AG04450 (cell line): ENCODE measurements around the gene ROMO1. TPM values are rescaled to one million over a fixed set of nuclear protein-coding genes. Genes with fewer than 3 reads are reported as not detected.
"Not testable (repeated sequence)": the region's sequence is repeated elsewhere in the genome, so short reads cannot be mapped to it uniquely, and the experiment has no call there.

Source experiments
- CTCF ChIA-PET: fragments of 300-600, 350-600 bp; formaldehyde crosslinking; extraction: SDS; loops from one replicate; lab custom pipeline; 2022; ENCODE audit warnings: antibody characterized with exemption, inconsistent platforms; lab: Charles Lee
- POLR2A ChIA-PET: fragments of 350-600 bp; formaldehyde crosslinking; extraction: SDS; loops from one replicate; lab custom pipeline; 2021; ENCODE audit warnings: antibody characterized with exemption, inconsistent platforms; lab: Yijun Ruan, JAX
- DNase-seq: peaks from one replicate; pipeline ENCODE4 v3.0.0-alpha.2; 2011; ENCODE audit warnings: low read depth, low spot score
- H3K27ac ChIP-seq: one replicate; pipeline ENCODE4 v1.5.1; 2012; ENCODE audit warnings: low read depth, low read length, control low read depth
- H3K27me3 ChIP-seq: one replicate; pipeline ENCODE4 v1.6.0; 2012; ENCODE audit warnings: low read length; ENCODE audit not compliant: control insufficient read depth, insufficient read depth
- H3K4me3 ChIP-seq: 2 replicates; pipeline ENCODE4 v1.5.1; 2011; ENCODE audit warnings: mild to moderate bottlenecking, low read depth, low read length, control low read depth
- H3K9me3 ChIP-seq: 2 replicates; pipeline ENCODE4 v1.5.1; 2012; ENCODE audit warnings: low read length; ENCODE audit not compliant: control insufficient read depth, insufficient read depth
- polyA plus RNA-seq: library from polyadenylated mRNA; depleted of rRNA; stranded (reverse); fragments of >200 nt; gene quantifications from 2 replicates; pipeline ENCODE4 v1.2.3, GENCODE V29; 2011
- TF ChIP-seq, protein P1 (sequence below): IDR thresholded peaks from 2 replicates; pipeline ENCODE4 v1.5.1; 2011; ENCODE audit warnings: low read depth, low read length, control low read depth, inconsistent platforms

ROMO1 gene
- polyA plus RNA-seq, 1 experiment = 177 TPM

DNA sequence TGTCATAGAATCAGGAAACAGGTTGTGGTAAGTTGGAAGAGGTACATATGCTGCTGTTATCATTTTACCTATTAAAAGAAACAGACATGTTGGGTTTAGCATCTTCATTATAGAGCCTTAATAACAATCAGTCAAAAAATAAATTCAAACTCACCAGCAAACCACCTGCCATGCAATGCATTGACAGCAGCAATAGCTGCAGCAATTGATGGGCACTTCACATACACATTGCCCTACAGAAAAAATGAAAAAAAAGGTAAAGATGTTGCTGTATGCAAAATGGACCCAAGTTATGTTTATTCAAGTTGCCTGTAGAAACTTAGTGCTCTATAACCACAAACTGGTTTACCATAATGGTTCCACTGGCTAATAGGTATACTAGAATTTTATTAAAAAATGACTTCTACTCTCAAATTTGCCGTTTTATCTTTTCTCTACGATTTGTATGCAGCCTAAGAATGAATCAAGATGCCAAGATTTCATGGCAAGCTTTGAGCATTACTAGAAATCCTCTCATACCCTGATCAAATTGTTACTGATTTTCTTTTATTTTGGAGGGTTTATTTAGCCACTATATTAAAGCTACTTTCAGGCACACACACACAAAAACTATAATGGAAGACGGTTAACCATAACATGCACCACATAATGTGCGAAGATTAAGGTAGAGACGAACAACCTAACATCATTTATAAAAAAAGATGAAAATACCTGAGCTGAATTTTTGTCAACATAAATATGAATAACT lies 5.5 kb downstream of the ROMO1 start:
- CTCF ChIA-PET = interaction anchor here (0.6 kb wide), 1 partner anchor 265 kb away, joined by 7 read pairs; no protein-coding TSS in a partner anchor
- TF ChIP-seq, protein P1, sequence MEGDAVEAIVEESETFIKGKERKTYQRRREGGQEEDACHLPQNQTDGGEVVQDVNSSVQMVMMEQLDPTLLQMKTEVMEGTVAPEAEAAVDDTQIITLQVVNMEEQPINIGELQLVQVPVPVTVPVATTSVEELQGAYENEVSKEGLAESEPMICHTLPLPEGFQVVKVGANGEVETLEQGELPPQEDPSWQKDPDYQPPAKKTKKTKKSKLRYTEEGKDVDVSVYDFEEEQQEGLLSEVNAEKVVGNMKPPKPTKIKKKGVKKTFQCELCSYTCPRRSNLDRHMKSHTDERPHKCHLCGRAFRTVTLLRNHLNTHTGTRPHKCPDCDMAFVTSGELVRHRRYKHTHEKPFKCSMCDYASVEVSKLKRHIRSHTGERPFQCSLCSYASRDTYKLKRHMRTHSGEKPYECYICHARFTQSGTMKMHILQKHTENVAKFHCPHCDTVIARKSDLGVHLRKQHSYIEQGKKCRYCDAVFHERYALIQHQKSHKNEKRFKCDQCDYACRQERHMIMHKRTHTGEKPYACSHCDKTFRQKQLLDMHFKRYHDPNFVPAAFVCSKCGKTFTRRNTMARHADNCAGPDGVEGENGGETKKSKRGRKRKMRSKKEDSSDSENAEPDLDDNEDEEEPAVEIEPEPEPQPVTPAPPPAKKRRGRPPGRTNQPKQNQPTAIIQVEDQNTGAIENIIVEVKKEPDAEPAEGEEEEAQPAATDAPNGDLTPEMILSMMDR = no peak
- no peak for DNase-seq
- POLR2A ChIA-PET = no interaction called here
- Histone ChIP-seq H3K9me3 (no peaks in the 10 kb centered on the region), H3K27me3 (no peaks in the 10 kb centered on the region), H3K27ac (no peak overlapping the region), H3K4me3 (no peak overlapping the region)

DNA sequence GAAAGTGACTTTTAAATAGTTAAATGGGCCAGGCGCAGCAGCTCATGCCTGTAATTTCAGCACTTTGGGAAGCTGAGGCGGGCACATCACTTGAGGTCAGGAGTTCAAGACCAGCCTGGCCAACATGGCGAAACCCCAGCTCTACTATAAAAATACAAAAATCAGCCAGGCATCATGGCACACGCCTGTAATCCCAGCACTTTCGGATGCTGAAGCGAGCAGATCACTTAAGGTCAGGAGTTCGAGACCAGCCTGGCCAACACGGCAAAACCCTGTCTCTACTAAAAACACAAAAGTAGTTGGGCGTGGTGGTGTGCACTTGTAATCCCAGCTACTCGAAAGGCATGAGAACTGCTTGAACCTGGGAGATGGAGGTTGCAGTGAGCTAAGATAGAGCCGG lies 6.7 kb downstream of the ROMO1 start:
- CTCF ChIA-PET, DNase-seq, H3K4me3 ChIP-seq, H3K27me3 ChIP-seq, H3K27ac ChIP-seq, H3K9me3 ChIP-seq: not testable (repeated sequence)
- POLR2A ChIA-PET = interaction anchor here (0.6 to 0.9 kb wide), 4 partner anchors 10 to 1508 kb away, joined by 3 to 4 read pairs (median 4); no protein-coding TSS in a partner anchor

DNA sequence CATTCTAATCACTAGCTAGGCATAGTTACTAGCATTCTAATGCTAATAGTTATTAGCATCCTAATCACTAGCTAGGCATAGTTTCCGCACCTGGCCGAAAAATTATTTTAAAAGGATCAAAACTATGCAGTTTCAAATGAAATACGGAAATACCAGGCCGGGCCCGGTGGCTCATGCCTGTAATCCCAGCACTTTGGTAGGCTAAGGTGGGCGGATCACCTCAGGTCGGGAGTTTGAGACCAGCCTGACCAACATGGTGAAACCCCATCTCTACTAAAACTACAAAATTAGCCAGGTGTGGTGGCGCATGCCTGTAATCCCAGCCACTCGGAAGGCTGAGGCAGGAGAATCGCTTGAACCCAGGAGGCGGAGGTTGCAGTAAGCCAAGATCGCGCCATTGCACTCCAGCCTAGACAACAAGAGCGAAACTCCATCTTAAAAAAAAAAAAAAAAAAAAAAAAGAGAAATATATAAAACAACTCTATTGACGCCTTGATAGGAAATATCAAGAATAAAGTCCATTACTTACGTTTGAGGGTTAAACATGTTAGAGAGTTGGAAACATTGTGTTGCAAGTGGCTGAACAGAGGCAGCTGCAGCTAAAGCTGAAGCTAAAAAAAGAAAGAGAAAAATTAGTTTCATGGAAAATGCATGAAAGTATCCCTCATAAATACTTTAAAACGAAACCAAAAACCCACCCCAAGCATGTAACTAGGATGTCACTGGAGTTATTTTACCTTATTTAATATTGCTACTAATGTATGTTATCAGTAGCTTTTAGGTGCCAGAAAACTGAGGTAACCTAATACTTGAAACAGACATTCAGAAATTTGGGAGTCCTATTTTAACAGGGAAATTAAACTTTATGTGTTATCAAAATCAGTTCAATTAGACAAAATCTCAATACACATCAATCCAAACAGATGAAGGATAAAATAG lies 7.7 kb downstream of the ROMO1 start:
- POLR2A ChIA-PET = interaction anchor here (0.6 to 0.9 kb wide), 4 partner anchors 9 to 177 kb away, joined by 3 to 8 read pairs (median 4); no protein-coding TSS in a partner anchor
- DNase-seq, CTCF ChIA-PET: not testable (repeated sequence)

DNA sequence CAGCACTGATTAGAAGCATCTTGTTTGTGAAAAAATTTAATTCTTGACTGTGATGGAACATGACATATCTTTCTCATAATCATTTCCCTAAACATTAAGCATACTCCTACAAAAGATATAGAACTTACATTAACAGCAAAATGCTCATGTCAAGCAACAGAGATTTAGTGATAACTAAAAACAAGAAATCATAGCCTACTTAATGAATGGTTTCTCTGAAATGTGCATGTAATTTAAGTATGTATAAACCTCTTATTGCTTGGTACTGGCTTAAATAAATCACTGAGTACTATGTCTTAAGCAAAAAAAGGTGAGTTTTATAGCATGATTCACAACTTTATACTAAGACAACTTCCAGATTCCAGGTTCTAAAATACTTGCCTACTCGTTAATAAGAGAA lies 9.3 kb downstream of the ROMO1 start:
- H3K27ac ChIP-seq = no peak overlapping the region
- no peak for DNase-seq
- ChIA-PET CTCF (interaction anchor here (0.5 kb wide), 1 partner anchor 9 kb away, joined by 3 read pairs; the partner anchor contains the start of genes NFS1 and ROMO1), POLR2A (no interaction called here)
- no peaks in the 10 kb centered on the region for H3K27me3 ChIP-seq
- H3K9me3 ChIP-seq = no peaks in the 10 kb centered on the region
- TF ChIP-seq, protein P1 = no peak
- H3K4me3 ChIP-seq = no peak overlapping the region

More for the DNA sequence above, 7.7 kb downstream of the ROMO1 start:
- not testable (repeated sequence) for H3K27ac ChIP-seq, H3K4me3 ChIP-seq, H3K27me3 ChIP-seq, H3K9me3 ChIP-seq

DNA sequence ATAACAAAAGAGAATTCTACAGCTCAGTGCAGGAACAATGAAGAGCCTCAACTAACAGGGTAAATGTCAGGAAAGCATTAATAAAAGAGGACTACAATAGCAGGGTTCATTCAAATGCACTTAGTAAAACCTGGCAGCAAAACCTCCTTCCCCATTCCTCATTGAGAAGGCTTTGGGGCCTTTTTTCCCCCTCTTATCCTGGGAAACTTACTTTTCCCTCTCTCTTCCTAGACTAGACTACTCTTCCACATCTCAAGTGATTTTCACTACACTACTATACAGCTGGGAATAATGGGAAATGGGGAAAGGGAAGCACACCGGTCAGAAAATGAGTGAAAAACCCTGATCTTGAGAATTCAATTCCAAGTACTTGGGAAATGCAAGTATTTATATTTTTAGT lies 10.1 kb downstream of the ROMO1 start:
- Histone ChIP-seq H3K9me3 (no peaks in the 10 kb centered on the region), H3K27me3 (no peaks in the 10 kb centered on the region), H3K27ac (no peak overlapping the region), H3K4me3 (no peak overlapping the region)
- no peak for DNase-seq
- TF ChIP-seq, protein P1 = no peak
- POLR2A ChIA-PET = interaction anchor here (0.7 kb wide), 1 partner anchor 33 kb away, joined by 3 read pairs; the partner anchor contains the start of gene RBM39
- CTCF ChIA-PET = interaction anchor here (1.7 kb wide), 1 partner anchor 245 kb away, joined by 4 read pairs; the partner anchor contains the start of gene SCAND1
